CD14-positive monocyte (primary cell): ENCODE data around the gene IL16. TPM values are rescaled to one million over a fixed set of nuclear protein-coding genes. Genes with fewer than 3 reads are reported as not detected.

ENCODE experiments used
- DNase-seq, 3 donors: peaks; one replicate each; pipeline ENCODE4 v3.0.0-alpha.2; 2011 to 2022
- H2AFZ ChIP-seq: 2 replicates; pipeline ENCODE4 v1.6.0; 2012; ENCODE audit warnings: mild to moderate bottlenecking, low read depth, low read length, inconsistent platforms; ENCODE audit not compliant: insufficient read depth, poor library complexity, severe bottlenecking
- H3K27ac ChIP-seq, 2 donors: 1 replicate in 1 of 2; 2 replicates in 1 of 2; pipeline ENCODE4 v1.5.1; 2012 to 2013; ENCODE audit warnings: low read length in 2 of 2, control low read depth in 1 of 2, inconsistent platforms in 1 of 2, low read depth in 1 of 2, mild to moderate bottlenecking in 1 of 2
- H3K27me3 ChIP-seq, 2 donors: one replicate each; pipeline versions ENCODE4 v1.6.0 to v1.6.1; 2011 to 2013; ENCODE audit warnings: low read length in 2 of 2; ENCODE audit not compliant: control insufficient read depth in 2 of 2, insufficient read depth in 2 of 2
- H3K36me3 ChIP-seq, 2 donors: replicated peaks in 1 of 2; 1 replicate in 1 of 2; 2 replicates in 1 of 2; pipeline versions ENCODE4 v1.5.1 to v1.6.1; 2012 to 2013; ENCODE audit warnings: low read length in 2 of 2, control low read depth in 1 of 2, inconsistent platforms in 1 of 2, mild to moderate bottlenecking in 1 of 2; ENCODE audit not compliant: insufficient read depth in 2 of 2, control insufficient read depth in 1 of 2
- H3K4me1 ChIP-seq, 2 donors: 1 replicate in 1 of 2; 2 replicates in 1 of 2; pipeline versions ENCODE4 v1.5.1 to v1.6.1; 2012 to 2013; ENCODE audit warnings: low read length in 2 of 2, control low read depth in 1 of 2, inconsistent platforms in 1 of 2, mild to moderate bottlenecking in 1 of 2, moderate library complexity in 1 of 2; ENCODE audit not compliant: insufficient read depth in 2 of 2, control insufficient read depth in 1 of 2
- H3K4me2 ChIP-seq: replicated peaks from 2 replicates; pipeline ENCODE3; 2012; ENCODE audit warnings: low read length, moderate library complexity, mild to moderate bottlenecking; ENCODE audit not compliant: poor library complexity, severe bottlenecking; ENCODE audit errors: extremely low read depth
- H3K4me3 ChIP-seq, 3 experiments: fragments of 200-600 bp in 1 of 3; sonication (generic) in 1 of 3; replicated peaks in 1 of 3; 1 replicate in 2 of 3; 2 replicates in 1 of 3; pipeline ENCODE4 v1.5.1; 2011 to 2013; ENCODE audit warnings: low read length in 3 of 3, mild to moderate bottlenecking in 3 of 3, control low read depth in 2 of 3, low read depth in 2 of 3, inconsistent platforms in 1 of 3, moderate library complexity in 1 of 3
- H3K79me2 ChIP-seq: 2 replicates; pipeline ENCODE4 v1.6.0; 2012; ENCODE audit warnings: mild to moderate bottlenecking, control low read depth, inconsistent platforms, low read length, moderate library complexity; ENCODE audit not compliant: insufficient read depth
- H3K9ac ChIP-seq: 2 replicates; pipeline ENCODE4 v1.6.0; 2017; ENCODE audit warnings: low read length, mild to moderate bottlenecking; ENCODE audit not compliant: insufficient read depth, poor library complexity, severe bottlenecking
- H3K9me3 ChIP-seq, 2 donors: replicated peaks in 1 of 2; 1 replicate in 1 of 2; 2 replicates in 1 of 2; pipeline versions ENCODE4 v1.5.1 to v1.6.1; 2012 to 2013; ENCODE audit warnings: low read length in 2 of 2, control low read depth in 1 of 2; ENCODE audit not compliant: control insufficient read depth in 1 of 2, insufficient read depth in 1 of 2
- H4K20me1 ChIP-seq: 2 replicates; pipeline ENCODE4 v1.6.0; 2012; ENCODE audit warnings: mild to moderate bottlenecking, low read length, control low read depth, moderate library complexity; ENCODE audit not compliant: insufficient read depth
- H3K27ac Mint-ChIP-seq, 7 donors: one replicate each; pipeline ENCODE4 v1.8.0; 2020; ENCODE audit warnings: mild to moderate bottlenecking in 7 of 7, mixed read lengths in 7 of 7, moderate library complexity in 6 of 7, inconsistent platforms in 2 of 7
- H3K27me3 Mint-ChIP-seq, 3 donors: one replicate each; pipeline ENCODE4 v1.8.0; 2021 to 2022; ENCODE audit warnings: low read depth in 3 of 3, mild to moderate bottlenecking in 3 of 3, mixed read lengths in 3 of 3, moderate library complexity in 3 of 3, inconsistent platforms in 1 of 3
- H3K36me3 Mint-ChIP-seq, 2 donors: one replicate each; pipeline ENCODE4 v1.8.0; 2020; ENCODE audit warnings: mixed read lengths in 2 of 2, inconsistent platforms in 1 of 2, mild to moderate bottlenecking in 1 of 2
- H3K4me1 Mint-ChIP-seq: one replicate; pipeline ENCODE4 v1.8.0; 2020; ENCODE audit warnings: mild to moderate bottlenecking, mixed read lengths
- H3K4me3 Mint-ChIP-seq, 2 donors: one replicate each; pipeline ENCODE4 v1.8.0; 2020; ENCODE audit warnings: mild to moderate bottlenecking in 2 of 2, mixed read lengths in 2 of 2, moderate library complexity in 1 of 2
- H3K9me3 Mint-ChIP-seq, 7 donors: one replicate each; pipeline ENCODE4 v1.8.0; 2020 to 2022; ENCODE audit warnings: mixed read lengths in 7 of 7, mild to moderate bottlenecking in 6 of 7, moderate library complexity in 6 of 7, inconsistent platforms in 2 of 7
- CTCF ChIP-seq: fragments of 200-600 bp; IDR thresholded peaks from one replicate; pipeline ENCODE4 v1.8.0; 2022; ENCODE audit warnings: antibody characterized with exemption, mild to moderate bottlenecking
- WGBS: methylation state at CpG from one replicate; pipeline ENCODE4 v1.1.5; 2013; ENCODE audit warnings: missing lambda C conversion rate; ENCODE audit not compliant: insufficient coverage; 5-methylcytosine and 5-hydroxymethylcytosine counted together
- intact Hi-C, 2 donors: fragments of 100-400 bp; cut with micrococcal nuclease; formaldehyde crosslinking; loops; one replicate each; pipeline versions ENCODE4 v1.15.0 to v1.15.1; 2023
- polyA plus RNA-seq, 3 donors: library from polyadenylated mRNA; depleted of rRNA in 1 of 3; unstranded in 2 of 3; stranded (reverse) in 1 of 3; fragments of 300-500 nt in 2 of 3; fragments of >200 nt in 1 of 3; fragmentation: Illumina TruSeq in 2 of 3; gene quantifications; 1 replicate in 2 of 3; 2 replicates in 1 of 3; pipeline ENCODE4 v1.2.3, GENCODE V29; 2012 to 2021

The IL16 gene
- polyA plus RNA-seq, 3 donors = 64.8 to 95.1 (median 71.5) TPM

- H3K27ac Mint-ChIP-seq = no peak overlapping the region
- H3K27ac ChIP-seq = no peak overlapping the region
- H3K4me2 ChIP-seq = no peak overlapping the region
- no peaks in the 10 kb centered on the region for H3K9me3 Mint-ChIP-seq
- peaks cover 7 to 10% (median 10%) of the 10 kb centered on the region in 3 donors for H3K27me3 Mint-ChIP-seq
- H3K9me3 ChIP-seq = no peaks in the 10 kb centered on the region
- H3K27me3 ChIP-seq = peaks cover 2 to 3% of the 10 kb centered on the region in 2 donors
- no peak overlapping the region for H3K9ac ChIP-seq
- H3K4me3 Mint-ChIP-seq = no peak overlapping the region
- WGBS = 86% methylated on average over 4 of the region's 6 CpGs
- no peak for TF ChIP-seq CTCF
- H3K36me3 Mint-ChIP-seq = no peaks in the 10 kb centered on the region
- intact Hi-C loops = loop anchor here (2.0 to 10.0 kb wide), 2 partner anchors 159 to 809 kb away; no protein-coding TSS in a partner anchor
- H4K20me1 ChIP-seq = no peaks in the 10 kb centered on the region
- DNase-seq = no peak
- H3K4me3 ChIP-seq = no peak overlapping the region
- peaks cover 24% of the 10 kb centered on the region for H3K4me1 Mint-ChIP-seq
- H3K79me2 ChIP-seq = no peaks in the 10 kb centered on the region
- no peak overlapping the region for H2AFZ ChIP-seq
- no peaks in the 10 kb centered on the region for H3K36me3 ChIP-seq
- H3K4me1 ChIP-seq = peaks cover 12 to 19% of the 10 kb centered on the region in 2 donors
These were observed 67.6 kb downstream of the IL16 start for GRCh38 chr15:81264072-81264857.

GRCh38 chr15:81265256-81265943 is 68.7 kb downstream of the IL16 start:
- H3K4me1 Mint-ChIP-seq = peaks cover 27% of the 10 kb centered on the region
- no peaks in the 10 kb centered on the region for H4K20me1 ChIP-seq
- no peak overlapping the region for H3K27ac ChIP-seq
- peak overlapping the region in 1 of 2 donors; percentile 63 for H3K4me3 Mint-ChIP-seq
- H3K4me1 ChIP-seq = peaks cover 12 to 23% of the 10 kb centered on the region in 2 donors
- H3K27me3 ChIP-seq = peaks cover 2 to 3% of the 10 kb centered on the region in 2 donors
- peak overlapping the region in 1 of 3 experiments; percentile 44 for H3K4me3 ChIP-seq
- no peak for TF ChIP-seq CTCF
- H3K4me2 ChIP-seq = peak overlapping the region; percentile 57
- no peaks in the 10 kb centered on the region for H3K79me2 ChIP-seq
- intact Hi-C loops = loop anchor here (2.0 to 10.0 kb wide), 3 partner anchors 161 to 811 kb away; no protein-coding TSS in a partner anchor
- H3K36me3 Mint-ChIP-seq = no peaks in the 10 kb centered on the region
- peak overlapping the region; percentile 66 for H2AFZ ChIP-seq
- H3K9me3 Mint-ChIP-seq = no peaks in the 10 kb centered on the region
- DNase-seq = no peak
- H3K27ac Mint-ChIP-seq = no peak overlapping the region
- no peaks in the 10 kb centered on the region for H3K36me3 ChIP-seq
- WGBS = 10% methylated on average over 6 of the region's 12 CpGs
- no peak overlapping the region for H3K9ac ChIP-seq
- peaks cover 7 to 10% (median 10%) of the 10 kb centered on the region in 3 donors for H3K27me3 Mint-ChIP-seq
- no peaks in the 10 kb centered on the region for H3K9me3 ChIP-seq
